Inflammatory macrophage treated with lipopolysaccharide for 4 hours (primary cell): ENCODE data around the gene HS2ST1.

Experiments
- DNase-seq: peaks from one replicate; pipeline ENCODE4 v3.0.0-alpha.2; 2020

Gene HS2ST1

GRCh38 chr1:87074001-87074795 is 159.8 kb downstream of the HS2ST1 start:
- DNase-seq, result no peak

GRCh38 chr1:87077959-87078639 is 163.7 kb downstream of the HS2ST1 start:
- no peak for DNase-seq

GRCh38 chr1:87084244-87084836 is 169.9 kb downstream of the HS2ST1 start:
- DNase-seq, result peak; percentile 54

- DNase-seq, result no peak
Observed at GRCh38 chr1:87086120-87086519, 171.7 kb downstream of the HS2ST1 start.

GRCh38 chr1:87089070-87089736 is 174.8 kb downstream of the HS2ST1 start:
- no peak for DNase-seq

GRCh38 chr1:87089823-87090222 is 175.4 kb downstream of the HS2ST1 start:
- DNase-seq, result no peak

GRCh38 chr1:87091425-87091824 is 177.0 kb downstream of the HS2ST1 start:
- DNase-seq, result peak; percentile 18

GRCh38 chr1:87092846-87093245 is 178.4 kb downstream of the HS2ST1 start:
- DNase-seq, result no peak

- no peak for DNase-seq
Observed at GRCh38 chr1:87093286-87093685, 178.9 kb downstream of the HS2ST1 start.

- DNase-seq, result no peak
Observed at GRCh38 chr1:87094238-87094637, 179.8 kb downstream of the HS2ST1 start.

GRCh38 chr1:87100271-87100670 is 185.8 kb downstream of the HS2ST1 start:
- no peak for DNase-seq

GRCh38 chr1:87103074-87103473 is 188.6 kb downstream of the HS2ST1 start:
- no peak for DNase-seq

GRCh38 chr1:87104140-87104539 is 189.7 kb downstream of the HS2ST1 start:
- DNase-seq, result no peak

GRCh38 chr1:87104945-87105344 is 190.5 kb downstream of the HS2ST1 start:
- DNase-seq, result no peak

- DNase-seq, result no peak
Observed at GRCh38 chr1:87106144-87106543, 191.7 kb downstream of the HS2ST1 start.

GRCh38 chr1:87106867-87107266 is 192.4 kb downstream of the HS2ST1 start:
- no peak for DNase-seq

- no peak for DNase-seq
Observed at GRCh38 chr1:87108228-87108627, 193.8 kb downstream of the HS2ST1 start.

GRCh38 chr1:87108814-87109411 is 194.5 kb downstream of the HS2ST1 start:
- no peak for DNase-seq

- no peak for DNase-seq
Observed at GRCh38 chr1:87111659-87112371, 197.4 kb downstream of the HS2ST1 start.

GRCh38 chr1:87113313-87113712 is 198.9 kb downstream of the HS2ST1 start:
- DNase-seq, result no peak

- DNase-seq, result no peak
Observed at GRCh38 chr1:87115317-87115890, 201.0 kb downstream of the HS2ST1 start.

- no peak for DNase-seq
Observed at GRCh38 chr1:87115891-87116290, 201.5 kb downstream of the HS2ST1 start.
